ENCODE data around the gene TTPAL. TPM values are rescaled to one million over a fixed set of nuclear protein-coding genes. Genes with fewer than 3 reads are reported as not detected.

Gene TTPAL
- total RNA-seq, 1 experiment from 2014 or later: 20.4 TPM

GRCh38 chr20:44448753-44449546 is 26.7 kb upstream of the TTPAL start:
- Histone ChIP-seq H4K20me1 (ENCODE audit: insufficient read depth) (no peaks in the 10 kb centered on the region), H3K9me2 (ENCODE audit: insufficient read depth) (no peaks in the 10 kb centered on the region), H2AFZ (ENCODE audit: low read depth, low read length, poor library complexity, severe bottlenecking) (no peak overlapping the region), H3K27ac (ENCODE audit: low read depth, low read length) (no peak overlapping the region), H3K79me2 (ENCODE audit: insufficient read depth, low read length) (no peaks in the 10 kb centered on the region), H3K4me2 (ENCODE audit: low read length) (no peak overlapping the region), H3K27me3 (ENCODE audit: insufficient read depth, low read length) (no peaks in the 10 kb centered on the region), H3K4me1 (ENCODE audit: control insufficient read depth in 1 of 2, insufficient read depth in 2 of 2, low read length in 2 of 2) (no peaks in the 10 kb centered on the region), H3K36me3 (ENCODE audit: control insufficient read depth in 1 of 2, insufficient read depth in 2 of 2, low read length in 2 of 2) (no peaks in the 10 kb centered on the region), H3K4me3 (replicated peaks in 1 of 2; ENCODE audit: low read depth in 1 of 2, low read length in 2 of 2) (no peak overlapping the region), H3K9ac (ENCODE audit: low read length) (no peak overlapping the region), H3K9me3 (ENCODE audit: control insufficient read depth in 1 of 2, insufficient read depth in 1 of 2, low read depth in 1 of 2, low read length in 2 of 2) (no peaks in the 10 kb centered on the region)
- BruUV-seq (replicated peaks): no TSS peak
- ChIA-PET POLR2A (no interaction called here), RAD21 (ENCODE audit: low non-redundant PET in 1 of 2, low total read pairs in 2 of 2, uncharacterized antibody in 2 of 2, unreplicated experiment in 2 of 2) (no interaction called here), CTCF (interaction anchor here (1.1 to 1.3 kb wide), 2 partner anchors 30 to 232 kb away, joined by 3 read pairs; no protein-coding TSS in a partner anchor)
- peak; percentile 85 for ATAC-seq
- peak; percentile 16 for DNase-seq (ENCODE audit: low read depth, low spot score)
- intact Hi-C loops (cut with micrococcal nuclease): no loop called here
- no peak for TF ChIP-seq JUND (IDR thresholded peaks at IDR 0.05)
- peak; percentile 24; the same call in 1 of the 2 replicates for TF ChIP-seq RAD21 (IDR thresholded peaks at IDR 0.05; ENCODE audit: low read depth)
- peak; percentile 16 to 77 (median 70); a peak in 5 of 6 replicates for TF ChIP-seq CTCF (IDR thresholded peaks at IDR 0.05 in 2 of 3, conservative IDR thresholded peaks at IDR 0.05 in 1 of 3; ENCODE audit: borderline replicate concordance in 1 of 3, insufficient read depth in 1 of 3, low read depth in 2 of 3, low read length in 2 of 3)

GRCh38 chr20:44449864-44450263 is 25.8 kb upstream of the TTPAL start:
- POLR2A ChIA-PET: no interaction called here
- no peaks in the 10 kb centered on the region for H3K4me1 ChIP-seq (ENCODE audit: control insufficient read depth in 1 of 2, insufficient read depth in 2 of 2, low read length in 2 of 2)

More at GRCh38 chr20:44449864-44450263, 25.8 kb upstream of the TTPAL start:
- H3K9me2 ChIP-seq (ENCODE audit: insufficient read depth): no peaks in the 10 kb centered on the region
- ATAC-seq (no peak), DNase-seq (ENCODE audit: low read depth, low spot score) (no peak)
- intact Hi-C loops (cut with micrococcal nuclease): no loop called here
- H3K79me2 ChIP-seq (ENCODE audit: insufficient read depth, low read length): no peaks in the 10 kb centered on the region
- ChIA-PET RAD21 (ENCODE audit: low non-redundant PET in 1 of 2, low total read pairs in 2 of 2, uncharacterized antibody in 2 of 2, unreplicated experiment in 2 of 2) (no interaction called here), CTCF (interaction anchor here (1.1 to 1.3 kb wide), 3 partner anchors 31 to 233 kb away, joined by 3 read pairs; no protein-coding TSS in a partner anchor)
- TF ChIP-seq RAD21 (IDR thresholded peaks at IDR 0.05; ENCODE audit: low read depth) (no peak), EGR1 (IDR thresholded peaks at IDR 0.05; ENCODE audit: low read depth) (no peak)
- H3K4me3 ChIP-seq (replicated peaks in 1 of 2; ENCODE audit: low read depth in 1 of 2, low read length in 2 of 2): no peak overlapping the region
- no peaks in the 10 kb centered on the region for H4K20me1 ChIP-seq (ENCODE audit: insufficient read depth)
- H3K9me3 ChIP-seq (ENCODE audit: control insufficient read depth in 1 of 2, insufficient read depth in 1 of 2, low read depth in 1 of 2, low read length in 2 of 2): no peaks in the 10 kb centered on the region
- BruUV-seq (replicated peaks): no TSS peak
- H3K36me3 ChIP-seq (ENCODE audit: control insufficient read depth in 1 of 2, insufficient read depth in 2 of 2, low read length in 2 of 2): no peaks in the 10 kb centered on the region
- no peak overlapping the region for H3K4me2 ChIP-seq (ENCODE audit: low read length)
- H2AFZ ChIP-seq (ENCODE audit: low read depth, low read length, poor library complexity, severe bottlenecking): no peak overlapping the region
- H3K27ac ChIP-seq (ENCODE audit: low read depth, low read length): no peak overlapping the region
- H3K27me3 ChIP-seq (ENCODE audit: insufficient read depth, low read length): no peaks in the 10 kb centered on the region
- H3K9ac ChIP-seq (ENCODE audit: low read length): no peak overlapping the region

Measured in HCT116 (cell line).